GM19025 (cell line): ENCODE results near the gene EAF1.
"Not testable (repeated sequence)": the region's sequence is repeated elsewhere in the genome, so short reads cannot be mapped to it uniquely, and the experiment has no call there.

Source experiments
- ATAC-seq: cut with Tn5 transposase; IDR thresholded peaks from one replicate; pipeline ENCODE4 v1.9.1; 2021; ENCODE audit warnings: mild to moderate bottlenecking, low read depth, moderate library complexity; ENCODE audit not compliant: unreplicated experiment

Gene EAF1

DNA sequence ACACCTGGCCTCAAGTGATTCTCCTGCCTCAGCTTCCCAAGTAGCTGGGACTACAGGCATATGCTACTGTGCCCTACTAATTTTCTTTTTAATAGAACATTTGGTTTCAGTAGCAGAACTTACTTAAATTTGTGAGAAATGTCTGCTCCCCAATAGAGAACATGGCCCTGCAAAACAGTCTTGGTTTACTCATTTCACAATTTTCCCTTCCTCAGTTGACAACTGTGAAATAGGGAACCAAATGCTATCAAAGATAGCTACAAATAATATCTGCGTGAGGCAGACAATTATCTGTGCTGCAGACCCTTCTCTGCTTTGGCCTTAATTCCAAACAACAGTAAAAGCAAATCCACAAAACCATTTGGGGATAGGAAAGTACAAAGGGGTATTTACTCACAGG lies 22.6 kb upstream of the EAF1 start:
- no peak for ATAC-seq

DNA sequence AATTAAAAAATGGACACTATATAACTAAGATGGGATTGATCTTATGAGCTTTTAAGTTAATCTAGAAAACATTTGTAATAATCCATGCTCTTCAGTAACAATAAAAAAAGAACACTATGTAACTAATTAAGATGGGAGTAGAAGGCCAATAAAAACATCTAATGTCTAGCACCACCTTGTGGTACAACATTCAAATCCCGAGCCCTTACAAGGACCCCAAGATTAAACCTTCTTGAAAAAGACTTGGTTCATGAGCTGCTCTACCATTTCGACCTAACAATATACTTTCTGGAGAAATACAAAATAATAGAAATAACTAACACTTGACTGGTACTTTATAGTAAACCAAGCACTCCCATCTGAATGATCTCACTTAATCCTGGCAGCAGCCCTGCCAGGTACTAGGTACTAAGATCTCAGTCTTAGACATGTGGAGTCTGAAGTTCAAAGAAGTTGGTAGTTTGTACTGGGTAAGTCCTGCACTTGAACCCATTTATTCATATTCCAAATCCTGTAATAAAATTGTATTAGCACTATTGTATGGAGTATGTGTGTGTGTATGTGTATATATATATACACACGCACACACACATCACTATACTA lies 21.8 kb upstream of the EAF1 start:
- no peak for ATAC-seq

DNA sequence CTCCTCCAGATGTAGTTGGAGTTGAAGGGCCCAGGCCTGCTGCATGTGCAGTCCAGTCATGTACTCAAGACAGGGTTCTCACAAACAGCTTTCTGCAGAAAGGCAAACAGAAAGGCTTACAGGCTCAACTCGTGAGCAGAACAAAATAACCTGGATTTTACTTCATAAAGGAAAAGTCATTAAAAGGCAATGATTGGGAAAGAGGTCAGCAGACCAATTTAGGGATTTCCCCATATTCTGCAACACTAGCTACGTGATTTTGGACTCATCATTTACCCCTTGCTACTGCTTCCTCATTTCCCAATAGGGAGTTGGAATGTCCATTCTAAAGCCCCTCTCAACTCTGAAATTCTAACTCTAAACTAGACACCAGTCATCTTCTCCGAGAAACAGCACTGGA lies 18.2 kb upstream of the EAF1 start:
- no peak for ATAC-seq

DNA sequence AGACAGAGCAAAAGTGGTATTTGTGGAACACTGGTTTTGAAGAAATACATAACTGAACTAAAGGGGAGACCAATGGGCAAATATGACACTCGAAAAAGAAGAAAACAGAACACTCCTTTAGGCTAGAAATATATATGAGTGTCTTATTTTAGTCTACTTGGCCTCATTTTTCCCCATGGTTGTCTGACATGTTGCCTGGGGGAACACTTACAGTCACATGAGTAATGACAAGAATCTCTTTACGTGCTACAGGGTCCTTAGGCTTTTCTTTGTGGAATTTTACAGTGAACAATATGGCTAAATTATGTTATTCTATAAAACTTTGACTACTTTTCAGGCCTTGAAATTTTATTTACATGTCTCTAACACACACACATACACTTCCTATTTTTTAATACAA lies 17.6 kb upstream of the EAF1 start:
- ATAC-seq, result no peak

DNA sequence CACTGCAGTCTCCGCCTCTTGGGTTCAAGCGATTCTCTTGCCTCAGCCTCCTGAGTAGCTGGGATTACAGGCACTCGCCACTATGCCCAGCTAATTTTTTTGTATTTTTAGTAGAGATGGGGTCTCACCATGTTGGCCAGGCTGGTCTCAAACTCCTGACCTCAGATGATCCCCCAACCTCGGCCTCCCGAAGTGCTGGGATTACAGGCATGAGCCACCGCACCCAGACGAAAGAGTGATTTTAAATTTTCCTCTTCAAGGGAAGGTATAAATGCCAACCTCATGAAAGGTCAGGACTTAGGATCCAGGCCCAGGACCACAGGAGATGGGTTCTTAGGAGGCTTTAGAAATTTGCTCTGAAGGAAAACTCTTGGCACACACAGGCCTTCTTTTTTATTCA lies 16.4 kb upstream of the EAF1 start:
- ATAC-seq, result not testable (repeated sequence)

DNA sequence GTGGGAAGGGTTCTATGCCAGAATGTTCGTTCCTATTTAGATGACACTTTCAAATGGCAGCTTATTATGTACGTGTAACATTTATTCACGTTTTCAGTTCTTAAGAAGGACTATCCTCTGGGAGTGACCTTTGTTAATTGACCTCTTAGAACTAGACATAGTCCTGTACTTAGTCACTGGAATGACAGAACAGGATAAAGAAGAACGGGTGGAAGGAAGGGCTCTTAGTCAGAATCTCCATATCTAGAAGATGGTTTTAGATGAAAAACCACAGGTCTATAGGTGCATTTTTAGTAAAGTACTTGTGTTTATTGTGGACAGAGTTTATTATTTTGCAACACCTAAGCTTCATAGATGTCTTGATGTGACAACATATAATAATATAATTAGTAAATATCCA lies 6.5 kb upstream of the EAF1 start:
- ATAC-seq, result no peak

DNA sequence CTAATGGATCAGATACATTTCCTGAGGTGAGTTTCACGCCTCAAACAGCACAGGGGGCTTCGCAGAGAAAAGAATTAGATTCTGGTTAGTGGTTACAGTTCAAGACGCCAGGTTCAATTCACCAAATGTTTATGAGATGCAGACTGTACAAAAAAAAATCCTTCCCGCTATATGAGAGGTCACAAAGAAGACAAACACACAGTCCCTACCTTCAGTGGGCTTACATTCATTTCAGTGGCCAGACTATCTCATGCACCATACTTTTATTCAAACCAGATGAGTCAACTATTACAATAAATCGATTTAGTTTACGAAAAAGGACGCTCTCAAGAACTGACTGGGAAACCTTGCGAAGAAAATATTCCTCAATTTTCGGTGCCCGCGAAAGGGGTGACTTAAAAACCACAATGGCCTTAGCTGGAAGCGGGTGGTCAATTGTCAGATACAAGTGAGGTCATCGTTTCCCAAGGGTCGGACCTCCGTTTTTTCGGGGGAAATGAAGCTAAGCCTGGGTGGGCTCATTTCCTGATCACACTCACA lies 749 bp upstream of the EAF1 start:
- no peak for ATAC-seq

DNA sequence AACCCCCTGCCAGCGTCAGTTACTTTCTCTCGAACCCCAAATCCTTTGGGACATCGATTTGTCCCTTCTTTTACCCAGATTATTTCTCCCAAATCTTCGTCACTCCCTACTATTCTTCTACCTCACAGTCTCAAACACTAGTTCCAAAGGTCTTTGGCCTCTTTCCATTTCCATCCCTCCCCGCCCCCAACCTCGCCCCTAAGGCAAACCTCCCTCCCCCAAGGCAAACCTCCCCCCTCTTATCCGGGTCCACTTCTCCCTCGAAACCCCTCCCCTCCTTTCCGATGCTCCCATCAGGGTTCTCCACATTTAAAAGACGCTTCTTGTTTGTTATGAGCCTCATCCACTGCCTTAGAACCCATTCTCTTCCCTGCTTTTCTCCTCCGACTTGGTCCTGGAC lies 583 bp downstream of the EAF1 start:
- ATAC-seq, result no peak

DNA sequence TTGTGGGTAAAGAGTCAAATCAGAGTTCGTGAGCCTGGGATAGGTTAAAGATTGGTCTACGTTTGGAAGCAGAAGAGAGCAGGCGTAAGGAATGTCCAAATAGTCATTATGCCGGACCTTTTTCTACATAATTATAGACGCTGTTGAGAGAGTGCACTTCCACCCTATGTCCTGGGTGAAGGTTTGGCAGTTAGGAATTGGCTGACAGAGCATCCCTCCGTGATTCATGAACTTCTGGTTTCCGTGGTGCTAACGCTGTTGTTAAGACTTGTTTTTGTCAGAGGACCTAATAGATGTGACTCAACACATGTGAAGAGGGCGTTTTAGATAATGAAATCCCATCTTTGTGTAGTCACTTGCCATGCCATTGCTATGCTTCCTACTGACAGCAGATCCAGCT lies 1.1 kb downstream of the EAF1 start:
- no peak for ATAC-seq

DNA sequence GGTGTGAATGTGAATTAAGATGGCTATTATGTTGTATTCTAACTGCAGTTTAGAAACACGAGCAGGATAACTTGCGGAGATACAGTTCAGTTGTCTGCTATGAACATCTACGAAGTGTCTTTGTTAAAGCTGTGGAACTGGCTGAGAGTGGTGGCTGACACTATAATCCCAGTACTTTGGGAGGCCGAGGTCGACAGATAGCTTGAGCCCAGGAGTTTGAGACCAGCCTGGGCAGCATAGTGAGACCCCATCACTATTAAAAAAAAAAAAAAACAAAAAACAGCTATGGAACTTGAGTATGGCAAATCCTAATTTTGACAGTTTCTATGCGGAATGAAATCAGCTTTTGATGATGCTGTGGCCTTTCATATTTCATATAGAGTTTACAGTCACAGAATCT lies 1.7 kb downstream of the EAF1 start:
- no peak for ATAC-seq

DNA sequence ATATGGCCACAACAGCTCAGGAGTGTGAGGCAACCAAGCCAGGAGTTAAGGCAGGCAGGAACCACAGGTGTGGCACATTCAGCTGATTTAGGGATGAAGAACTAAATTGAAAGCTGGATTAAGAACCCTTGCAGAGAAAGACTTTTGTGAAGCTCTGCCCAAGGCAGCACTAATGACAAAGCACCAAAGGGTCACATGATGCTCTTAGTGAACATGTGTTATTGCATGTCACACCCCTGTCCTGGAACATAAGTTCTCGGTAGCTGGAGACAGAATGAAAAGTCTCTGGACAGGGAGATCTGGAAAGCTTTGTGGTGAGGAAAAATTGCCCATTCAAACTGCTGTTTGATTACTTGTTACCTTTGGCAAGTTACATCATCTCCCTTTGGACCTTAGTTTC lies 3.2 kb downstream of the EAF1 start:
- ATAC-seq, result no peak

DNA sequence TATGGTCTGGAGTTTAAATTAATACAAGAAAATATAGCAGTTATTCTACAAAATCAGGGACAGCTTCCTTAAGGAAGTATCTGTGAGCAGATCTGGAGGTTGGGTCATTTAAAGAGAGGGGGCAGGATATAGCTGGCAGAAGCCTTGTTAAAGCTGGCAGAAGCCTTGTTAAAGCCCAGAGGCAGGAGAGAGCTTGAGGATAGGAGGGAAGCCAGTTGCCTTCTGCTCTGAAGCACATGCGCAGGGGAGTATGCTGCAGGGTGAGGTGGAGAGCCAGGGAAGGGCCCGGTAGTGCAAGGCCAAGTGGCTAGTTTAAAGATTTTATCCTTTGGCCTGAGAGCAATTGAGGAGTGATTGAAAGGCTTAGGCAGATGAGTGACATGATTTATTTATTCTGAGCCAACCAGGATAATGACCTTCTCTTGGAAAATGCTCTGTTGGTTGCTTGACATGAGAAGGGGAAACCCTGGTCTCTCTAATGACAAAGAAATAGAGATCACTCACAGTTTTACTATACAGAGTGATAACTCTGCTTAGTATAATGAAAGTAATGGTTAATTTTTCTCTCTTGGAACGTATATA lies 3.9 kb downstream of the EAF1 start:
- no peak for ATAC-seq

DNA sequence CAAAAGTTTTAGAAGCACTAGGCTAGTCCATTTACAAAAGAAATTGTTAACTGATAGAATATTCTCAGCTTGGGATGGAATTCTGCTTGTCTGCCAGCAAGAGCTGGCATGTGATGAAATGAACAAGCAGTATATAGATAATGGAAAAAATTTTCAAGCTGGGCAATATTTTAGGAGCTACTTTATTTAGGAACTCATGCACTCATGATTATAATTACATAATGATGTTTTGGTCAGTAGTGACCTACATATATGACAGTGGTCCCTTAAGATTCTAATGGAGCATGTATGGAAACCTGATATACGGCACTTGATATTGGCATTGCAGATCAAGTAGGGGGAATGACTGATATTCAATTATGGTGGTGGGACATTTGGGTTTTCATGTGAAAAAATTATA lies 6.1 kb downstream of the EAF1 start:
- ATAC-seq, result no peak

DNA sequence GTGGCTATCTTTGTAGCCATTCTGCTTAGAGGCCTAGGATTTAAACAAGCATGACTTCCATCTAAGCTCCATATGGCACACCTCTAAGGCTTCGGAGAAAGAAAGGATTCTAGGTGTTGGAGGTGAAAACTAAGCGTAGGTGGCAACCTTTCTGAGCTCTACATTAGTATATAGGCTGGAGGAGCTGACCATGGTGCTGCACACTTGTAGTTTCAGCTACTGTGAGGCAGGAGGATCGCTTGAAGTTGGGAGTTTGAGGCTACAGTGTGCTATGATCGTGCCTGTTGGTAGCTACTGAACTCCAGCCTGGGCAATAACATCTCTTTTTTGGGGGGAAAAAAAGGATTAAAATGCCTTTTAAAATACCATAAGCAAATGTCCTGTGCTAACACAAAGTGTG lies 7.4 kb downstream of the EAF1 start:
- no peak for ATAC-seq

DNA sequence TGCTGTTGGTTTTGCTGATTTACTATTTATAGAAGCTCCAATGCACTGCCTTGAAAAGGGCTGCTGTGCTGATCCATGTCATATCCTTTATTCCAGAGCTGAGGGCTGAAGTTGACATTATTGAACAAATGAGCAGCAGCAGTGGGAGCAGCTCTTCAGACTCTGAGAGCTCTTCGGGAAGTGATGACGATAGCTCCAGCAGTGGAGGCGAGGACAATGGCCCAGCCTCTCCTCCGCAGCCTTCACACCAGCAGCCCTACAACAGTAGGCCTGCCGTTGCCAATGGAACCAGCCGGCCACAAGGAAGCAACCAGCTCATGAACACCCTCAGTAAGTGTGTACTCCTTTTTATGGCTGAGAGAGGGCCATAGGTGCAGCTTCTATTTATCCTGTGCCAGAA lies 8.8 kb downstream of the EAF1 start:
- ATAC-seq, result no peak

DNA sequence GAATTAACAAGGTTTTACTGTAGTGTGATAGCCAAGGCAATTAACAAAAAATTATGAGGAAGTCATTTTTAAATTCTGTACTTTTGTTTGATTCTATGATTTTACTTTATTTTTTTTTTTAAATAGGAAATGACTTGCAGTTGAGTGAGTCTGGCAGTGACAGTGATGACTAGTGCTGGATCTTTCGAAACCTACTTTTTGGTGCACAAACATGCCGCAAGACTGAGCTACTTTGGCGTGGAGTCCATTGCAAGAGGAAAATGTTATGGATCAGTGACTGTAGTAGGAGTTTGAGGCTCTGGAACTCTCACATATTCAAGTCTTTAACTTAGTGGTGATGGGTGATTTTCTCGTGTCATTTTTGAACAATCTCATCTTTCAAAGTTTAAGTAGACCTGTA lies 11.6 kb downstream of the EAF1 start:
- ATAC-seq, result no peak

DNA sequence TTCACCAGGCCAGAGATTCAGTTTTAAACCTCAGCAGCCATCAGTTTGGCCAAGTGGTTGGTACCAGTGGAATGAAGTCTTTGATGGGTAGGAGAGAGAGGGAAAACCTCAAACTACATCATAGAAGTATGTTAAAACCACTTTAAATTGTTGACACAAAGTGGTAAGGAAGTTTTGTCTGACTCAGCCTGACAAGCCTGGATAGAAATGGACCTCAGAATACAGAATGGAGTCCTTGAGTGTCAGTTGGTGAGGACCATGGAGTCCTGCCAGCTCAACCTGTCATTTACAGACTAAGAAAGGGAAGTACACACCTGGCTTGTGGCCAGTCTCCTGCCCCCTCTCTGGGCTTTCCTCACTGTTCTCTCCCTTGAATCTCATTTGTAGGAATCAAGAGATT lies 12.1 kb downstream of the EAF1 start:
- no peak for ATAC-seq

DNA sequence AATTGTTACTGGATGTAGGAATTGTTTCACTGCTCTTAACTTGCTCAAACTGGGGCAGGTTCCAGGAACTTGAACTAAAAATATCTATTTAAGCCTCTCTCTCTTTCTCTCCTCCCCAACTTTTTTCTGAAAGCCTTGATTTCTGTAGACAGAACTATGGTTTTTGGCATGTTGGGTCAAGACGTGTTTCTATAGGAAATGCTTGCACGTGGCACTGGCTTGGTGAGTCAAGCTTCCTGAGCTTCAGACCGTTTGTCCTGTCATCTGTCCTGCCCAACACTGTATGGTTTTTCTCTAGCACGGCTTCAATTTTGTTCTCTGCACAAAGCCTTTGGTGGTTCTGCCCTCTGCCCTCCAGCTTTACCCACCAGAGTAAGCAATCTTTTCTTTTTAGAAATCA lies 13.5 kb downstream of the EAF1 start:
- ATAC-seq, result no peak

DNA sequence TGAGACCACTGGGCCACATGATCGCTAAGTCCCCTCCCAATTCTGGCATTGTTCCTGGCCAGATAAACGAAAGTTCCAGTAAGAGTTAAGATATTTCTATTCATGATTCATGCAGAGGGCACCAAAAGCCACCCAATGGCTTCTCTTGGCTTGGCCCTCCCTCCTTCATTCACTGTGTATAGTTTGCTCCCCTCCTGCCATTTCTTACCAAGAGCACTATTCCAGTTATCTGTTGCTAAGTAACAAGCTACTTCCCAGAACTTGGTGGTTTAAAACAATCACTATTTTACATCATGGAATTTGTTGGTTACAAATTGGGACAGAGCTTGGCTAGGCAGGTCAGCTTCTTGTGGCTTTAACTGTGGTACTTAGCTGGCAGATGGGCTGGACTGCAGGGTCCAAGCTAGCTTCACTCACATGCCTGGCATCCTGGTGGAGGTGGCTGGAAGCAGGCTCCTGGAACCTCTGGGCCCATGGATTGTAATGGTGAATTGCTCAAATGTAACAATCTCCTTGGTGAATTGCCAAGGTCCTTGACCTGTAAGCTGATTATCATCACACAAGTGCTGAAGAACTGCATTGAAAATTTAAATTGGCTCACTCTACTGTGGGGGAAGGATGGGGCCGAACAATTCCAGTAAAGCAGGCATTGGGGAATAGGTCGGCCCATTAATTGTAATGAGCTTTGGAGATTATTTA lies 16.6 kb downstream of the EAF1 start:
- no peak for ATAC-seq

DNA sequence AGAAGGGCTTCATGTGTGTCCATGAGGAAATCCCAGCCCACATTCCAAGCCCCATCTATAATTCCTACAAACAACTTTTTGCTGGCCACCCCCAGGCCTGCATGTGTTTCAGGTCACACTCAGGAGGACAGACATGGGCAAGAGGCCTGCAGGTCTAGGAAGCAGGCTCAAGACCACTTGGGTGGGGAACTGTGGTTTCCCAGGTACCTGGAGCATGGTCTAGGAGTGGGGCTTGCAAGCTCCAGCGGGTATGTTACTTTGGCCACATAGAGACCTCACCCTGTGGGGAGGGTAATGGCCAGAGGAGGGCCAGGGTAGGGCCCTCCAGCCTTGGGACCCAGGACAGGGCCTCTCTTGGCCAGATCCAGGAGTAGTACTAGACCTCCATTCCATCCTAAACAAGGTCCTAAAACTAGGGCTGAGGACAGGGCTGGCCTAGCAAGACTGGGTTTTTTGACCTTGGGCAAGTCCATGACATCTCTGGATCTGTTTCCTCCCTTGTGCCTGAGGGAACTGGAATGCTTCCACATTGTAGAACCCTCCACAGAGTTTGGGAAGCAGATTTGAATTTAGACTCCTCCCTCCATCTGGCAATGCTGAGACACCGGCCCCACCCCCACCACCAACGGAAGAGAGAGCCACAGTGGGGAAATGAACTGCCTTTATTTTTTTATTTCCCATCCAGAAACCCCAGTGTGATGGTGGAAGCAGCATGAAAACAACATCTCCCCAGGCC lies 22.3 kb downstream of the EAF1 start:
- no peak for ATAC-seq

DNA sequence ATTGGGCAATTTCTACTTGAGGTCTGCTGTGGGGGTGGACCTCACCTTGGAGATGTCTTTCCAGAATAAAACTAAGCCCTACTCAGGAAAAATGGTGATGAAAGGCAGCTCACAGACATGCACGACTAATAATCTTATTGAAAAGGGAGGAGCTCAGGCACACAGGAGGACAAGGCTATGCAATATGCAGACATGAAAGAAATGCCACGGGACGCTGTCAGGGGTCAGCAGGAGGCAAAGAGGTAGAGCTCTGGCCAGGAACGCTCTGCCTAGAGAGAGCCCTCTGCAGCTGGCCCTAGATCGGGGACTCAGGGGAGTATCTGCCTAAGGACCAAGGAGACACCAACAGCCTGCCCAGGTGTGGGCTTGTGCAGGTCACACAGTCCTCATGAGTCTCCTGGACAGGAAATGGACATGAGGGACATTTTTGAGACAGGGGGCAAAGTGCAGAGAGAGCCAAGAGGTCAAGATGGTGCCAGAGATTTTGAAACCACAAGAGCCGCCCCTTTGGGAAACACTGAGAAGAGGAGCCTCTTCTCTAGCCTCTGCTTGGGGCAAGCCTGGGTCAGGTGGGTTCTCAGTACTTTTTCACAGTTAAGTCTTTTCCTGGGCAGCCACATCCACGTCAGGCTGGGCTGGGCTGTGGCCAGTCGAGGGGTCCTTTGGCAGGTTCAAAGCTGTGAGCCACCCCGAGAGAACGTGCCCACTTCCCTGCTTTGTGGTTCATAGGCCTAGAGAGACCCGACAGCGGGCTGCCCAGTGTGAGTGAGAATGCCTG lies 23.2 kb downstream of the EAF1 start:
- no peak for ATAC-seq
